Adrenal gland (tissue), 5 donors: ENCODE results near the gene RASGEF1C.

Experiments used
- CTCF ChIP-seq, 6 experiments: fragments of 450-650 bp in 4 of 6; fragments of 200-600 bp in 2 of 6; sonication (generic) in 1 of 6; IDR thresholded peaks; 1 replicate in 5 of 6; 2 replicates in 1 of 6; pipeline versions ENCODE4 v1.5.1 to v1.8.0; 2016 to 2021; ENCODE audit warnings: antibody characterized with exemption in 6 of 6, mild to moderate bottlenecking in 2 of 6, moderate library complexity in 1 of 6
- POLR2A ChIP-seq, 2 donors: fragments of 450-650 bp; IDR thresholded peaks; one replicate each; pipeline ENCODE4 v1.6.1; 2017; ENCODE audit warnings: antibody characterized with exemption in 2 of 2, mild to moderate bottlenecking in 2 of 2, moderate library complexity in 1 of 2
- donor health status: DM: no; HTN: no; CAD: no.

DNA sequence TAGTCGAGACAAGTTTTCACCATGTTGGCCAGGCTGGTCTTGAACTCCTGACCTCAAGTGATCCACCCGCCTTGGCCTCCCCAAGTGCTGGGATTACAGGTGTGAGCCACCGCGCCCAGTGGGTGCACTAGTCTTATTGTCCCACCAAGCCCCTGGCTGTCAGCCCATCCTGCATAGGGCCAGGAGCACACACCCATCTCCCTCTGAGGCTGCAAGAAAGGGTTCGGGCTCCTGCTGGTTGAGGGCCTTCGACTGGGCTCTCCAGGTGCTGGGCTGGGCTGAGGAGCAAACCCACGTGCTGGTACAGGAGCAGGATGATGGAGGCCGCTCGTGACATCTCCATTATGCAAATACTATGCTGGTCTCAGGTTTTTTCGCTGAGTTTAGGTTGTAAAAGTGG, 112.4 kb downstream of the RASGEF1C start:
- no peak for TF ChIP-seq CTCF (IDR thresholded peaks at IDR 0.05)
- no peak for TF ChIP-seq POLR2A (IDR thresholded peaks at IDR 0.05)
